Right lobe of liver (tissue), 6 donors: ENCODE measurements around the gene SLC4A5. TPM values are rescaled to one million over a fixed set of nuclear protein-coding genes. Genes with fewer than 3 reads are reported as not detected.
"Not testable (repeated sequence)": the region's sequence is repeated elsewhere in the genome, so short reads cannot be mapped to it uniquely, and the experiment has no call there.

Source experiments
- ATAC-seq, 4 donors: fragments of 200-7000 bp; cut with Tn5 transposase; one replicate each; pipeline ENCODE4 v1.9.1; 2020; ENCODE audit warnings: mild to moderate bottlenecking in 4 of 4, moderate library complexity in 4 of 4
- DNase-seq, 3 donors: peaks; one replicate each; pipeline ENCODE4 v3.0.0-alpha.2; 2020
- H3K27ac ChIP-seq, 3 donors: fragments of 200-600 bp; one replicate each; pipeline ENCODE4 v1.8.0; 2022
- H3K27me3 ChIP-seq, 2 donors: fragments of 200-600 bp; one replicate each; pipeline ENCODE4 v1.8.0; 2022
- H3K36me3 ChIP-seq, 4 donors: fragments of 200-600 bp; sonication (generic) in 1 of 4; one replicate each; pipeline versions ENCODE4 v1.5.1 to v1.8.0; 2017 to 2022; ENCODE audit warnings: control low read depth in 1 of 4
- H3K4me1 ChIP-seq, 4 donors: fragments of 200-600 bp; sonication (generic) in 1 of 4; one replicate each; pipeline versions ENCODE4 v1.5.1 to v1.8.0; 2017 to 2022; ENCODE audit warnings: control low read depth in 1 of 4
- H3K4me3 ChIP-seq, 3 donors: fragments of 200-600 bp; one replicate each; pipeline ENCODE4 v1.8.0; 2022
- H3K9me3 ChIP-seq, 4 donors: fragments of 200-600 bp; sonication (generic) in 1 of 4; one replicate each; pipeline versions ENCODE4 v1.5.1 to v1.8.0; 2017 to 2022; ENCODE audit warnings: control low read depth in 1 of 4
- CTCF ChIP-seq, 4 donors: fragments of 200-600 bp in 3 of 4; fragments of 450-650 bp in 1 of 4; IDR thresholded peaks; one replicate each; pipeline versions ENCODE4 v1.5.1 to v1.8.0; 2016 to 2022; ENCODE audit warnings: antibody characterized with exemption in 4 of 4, mild to moderate bottlenecking in 2 of 4
- POLR2A ChIP-seq: fragments of 450-650 bp; IDR thresholded peaks from one replicate; pipeline ENCODE4 v1.6.1; 2017; ENCODE audit warnings: antibody characterized with exemption, mild to moderate bottlenecking
- WGBS: methylation state at CpG from one replicate; pipeline ENCODE4 v1.1.6; 2018; ENCODE audit warnings: low coverage, low lambda C conversion rate; ENCODE audit not compliant: insufficient coverage; ENCODE audit errors: missing lambda C conversion rate; 5-methylcytosine and 5-hydroxymethylcytosine counted together
- intact Hi-C, 2 donors: fragments of 100-400 bp; cut with DNase I; formaldehyde crosslinking; loops; one replicate each; pipeline versions ENCODE4 v1.11.2 to v1.14.1; 2022
- total RNA-seq, 6 experiments: library from RNA; depleted of rRNA in 2 of 6; stranded (reverse); fragments of >200 nt in 2 of 6; fragmentation: NEBNext Ultra II Directional in 3 of 6; extraction: Animal tissue kit (Norgen Biotek cat#: 25700) in 3 of 6; gene quantifications; one replicate each; pipeline versions ENCODE4 v1.1.0 to v1.2.4, GENCODE V29; 2016 to 2023
- donor health status: DM: no; HTN: yes; CAD: no.
- donor health status: DM: no; HTN: no; CAD: no.
- donor health status: DM: no; HTN: no; CAD: no.
- donor health status: DM: no; HTN: yes; CAD: no.
- donor health status: DM: no; HTN: yes; CAD: no.

SLC4A5 gene
- total RNA-seq, 6 experiments from 2014 or later = 0.12 to 1.2 (median 0.68) TPM

- Histone ChIP-seq H3K9me3 (no peaks in the 10 kb centered on the region), H3K4me1 (no peaks in the 10 kb centered on the region), H3K4me3 (no peak overlapping the region), H3K36me3 (no peaks in the 10 kb centered on the region), H3K27me3 (no peaks in the 10 kb centered on the region), H3K27ac (no peak overlapping the region)
- DNase-seq = no peak
- TF ChIP-seq POLR2A (no peak), CTCF (IDR thresholded peaks at IDR 0.05) (no peak)
- intact Hi-C loops = loop anchor here in 1 of 2 donors (10.0 kb wide), 1 partner anchor 95 kb away; no protein-coding TSS in a partner anchor
- WGBS = 92% methylated on average over 4 of the region's 4 CpGs
- no peak for ATAC-seq
These were observed 6.7 kb upstream of the SLC4A5 start for GRCh38 chr2:74349889-74350288.

- intact Hi-C loops = loop anchor here in 1 of 2 donors (10.0 kb wide), 1 partner anchor 93 kb away; no protein-coding TSS in a partner anchor
- no peaks in the 10 kb centered on the region for H3K9me3 ChIP-seq
- no peaks in the 10 kb centered on the region for H3K27me3 ChIP-seq
- no peak for DNase-seq
- no peak overlapping the region for H3K27ac ChIP-seq
- no peaks in the 10 kb centered on the region for H3K4me1 ChIP-seq
- ATAC-seq = no peak
- TF ChIP-seq CTCF (IDR thresholded peaks at IDR 0.05) = no peak
- H3K4me3 ChIP-seq = no peak overlapping the region
- WGBS = 90% methylated on average over 3 of the region's 3 CpGs
- H3K36me3 ChIP-seq = no peaks in the 10 kb centered on the region
These were observed 4.5 kb upstream of the SLC4A5 start for GRCh38 chr2:74347742-74348141.

- no peak for ATAC-seq
- Histone ChIP-seq H3K4me1 (no peaks in the 10 kb centered on the region), H3K36me3 (no peaks in the 10 kb centered on the region), H3K9me3 (no peaks in the 10 kb centered on the region), H3K27me3 (no peaks in the 10 kb centered on the region), H3K4me3 (no peak overlapping the region), H3K27ac (no peak overlapping the region)
- whole genome bisulfite sequencing = 50% methylated on average over 1 of the region's 1 CpG
- TF ChIP-seq CTCF (IDR thresholded peaks at IDR 0.05) (no peak), POLR2A (no peak)
- intact Hi-C loops = loop anchor here in 1 of 2 donors (10.0 kb wide), 1 partner anchor 93 kb away; no protein-coding TSS in a partner anchor
- DNase-seq = no peak
These were observed 4.1 kb upstream of the SLC4A5 start for GRCh38 chr2:74347303-74347702.

GRCh38 chr2:74345272-74345943, 2.2 kb upstream of the SLC4A5 start:
- Histone ChIP-seq H3K27ac (no peak overlapping the region), H3K27me3 (no peaks in the 10 kb centered on the region), H3K9me3 (no peaks in the 10 kb centered on the region), H3K36me3 (no peaks in the 10 kb centered on the region), H3K4me1 (no peaks in the 10 kb centered on the region), H3K4me3 (no peak overlapping the region)
- 66% methylated on average over 5 of the region's 8 CpGs for WGBS
- no peak for ATAC-seq
- intact Hi-C loops = loop anchor here in 1 of 2 donors (10.0 kb wide), 1 partner anchor 91 kb away; no protein-coding TSS in a partner anchor
- DNase-seq = no peak
- TF ChIP-seq POLR2A (no peak), CTCF (IDR thresholded peaks at IDR 0.05) (no peak)

GRCh38 chr2:74336227-74336626, 7.0 kb downstream of the SLC4A5 start:
- not testable (repeated sequence) for ATAC-seq, H3K36me3 ChIP-seq, H3K4me1 ChIP-seq, H3K27ac ChIP-seq, H3K4me3 ChIP-seq, DNase-seq, H3K27me3 ChIP-seq, H3K9me3 ChIP-seq
- WGBS = 58% methylated on average over 2 of the region's 2 CpGs
- intact Hi-C loops = loop anchor here (10.0 kb wide), 2 partner anchors 49 to 511 kb away; partner anchors contain the start of genes DCTN1 (in 1 of the 2) and STAMBP (in 1 of the 2)
